ENCODE results near the gene C1QL3.

C1QL3 gene
- total RNA-seq = 0 reads per million in 3 donors

DNA sequence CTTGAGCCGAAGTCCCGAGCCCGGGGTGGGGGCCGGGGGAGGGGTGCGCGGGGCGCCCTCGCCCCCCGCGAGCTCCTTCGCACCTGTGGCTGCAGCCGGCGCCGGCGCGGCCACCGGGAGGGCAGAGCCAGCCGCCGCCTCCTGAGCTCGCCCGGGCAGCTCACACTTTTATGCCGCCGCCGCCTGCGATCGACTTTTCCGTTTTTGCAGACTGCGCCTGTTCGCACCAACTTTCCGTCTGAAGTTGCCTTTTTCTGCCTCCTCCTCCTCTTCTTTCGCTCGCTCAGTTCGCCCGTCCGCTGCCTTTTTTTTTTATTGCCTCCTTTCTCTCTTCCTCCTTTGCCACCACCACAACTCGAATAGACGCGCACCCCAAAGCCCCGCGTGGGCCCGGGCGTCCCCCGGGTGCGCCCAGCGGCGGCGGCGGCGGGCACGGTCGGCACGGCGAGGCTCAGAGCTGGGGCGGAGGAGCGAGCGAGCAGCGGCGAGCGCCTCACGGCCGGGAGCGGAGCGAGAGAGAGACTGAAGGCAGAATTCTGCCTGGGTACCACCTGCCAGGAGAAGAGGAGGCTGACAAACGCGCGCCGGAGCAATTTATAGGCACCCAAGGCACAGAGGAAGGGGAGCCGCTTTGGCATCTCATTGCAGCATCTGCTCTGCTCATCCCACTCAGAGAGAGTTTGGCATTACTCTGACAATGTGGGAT, at the start of gene C1QL3:
Gene C1QL3 (minus strand): TSS at position 569 of the 706 bp plus-strand sequence. CDS start 814 bp downstream, outside the sequence.
- peaks cover 5% of the 10 kb centered on the region for H3K27me3 ChIP-seq (replicated peaks; ENCODE audit: control insufficient read depth, insufficient read depth, low read length, poor library complexity, severe bottlenecking)
- H3K4me3 ChIP-seq (ENCODE audit: insufficient read depth, low read depth, low read length, poor library complexity, severe bottlenecking) = peak within 1 kb of the TSS; percentile 42
- no peaks in the 10 kb centered on the region for H3K9me3 ChIP-seq (ENCODE audit: control insufficient read depth, low read length)
- no peak for DNase-seq
- H3K4me1 ChIP-seq (ENCODE audit: control insufficient read depth, insufficient read depth, low read length, poor library complexity, severe bottlenecking) = peaks cover 14% of the 10 kb centered on the region
- no peak within 1 kb of the TSS for H3K27ac ChIP-seq (ENCODE audit: insufficient read depth, low read length, poor library complexity, severe bottlenecking)
- no peaks in the 10 kb centered on the region for H3K36me3 ChIP-seq (ENCODE audit: control insufficient read depth, insufficient read depth, low read length)

DNA sequence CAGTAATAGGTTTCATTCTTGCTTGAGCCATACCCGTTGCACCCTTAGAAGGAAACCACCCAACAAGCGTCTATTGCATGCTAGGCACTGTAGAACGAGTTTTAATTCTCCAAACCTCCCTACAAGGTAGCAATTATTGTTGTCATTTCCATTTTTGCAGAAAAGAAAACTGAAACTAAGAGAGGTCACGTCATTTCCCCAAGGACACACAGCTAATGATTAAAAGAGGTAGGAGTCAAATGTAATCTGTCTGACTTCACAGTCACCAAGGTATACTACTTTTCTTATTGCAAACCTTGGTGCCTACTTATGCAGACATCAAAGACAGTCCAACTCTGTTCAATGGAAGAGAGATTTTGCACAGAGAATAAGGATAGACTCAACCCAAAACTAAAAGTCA, 49.1 kb upstream of the C1QL3 start:
- no peak for DNase-seq
- no peak overlapping the region for H3K27ac ChIP-seq (ENCODE audit: insufficient read depth, low read length, poor library complexity, severe bottlenecking)
- no peaks in the 10 kb centered on the region for H3K36me3 ChIP-seq (ENCODE audit: control insufficient read depth, insufficient read depth, low read length)
- no peaks in the 10 kb centered on the region for H3K27me3 ChIP-seq (replicated peaks; ENCODE audit: control insufficient read depth, insufficient read depth, low read length, poor library complexity, severe bottlenecking)
- no peaks in the 10 kb centered on the region for H3K9me3 ChIP-seq (ENCODE audit: control insufficient read depth, low read length)
- no peak overlapping the region for H3K4me3 ChIP-seq (ENCODE audit: insufficient read depth, low read depth, low read length, poor library complexity, severe bottlenecking)
- H3K4me1 ChIP-seq (ENCODE audit: control insufficient read depth, insufficient read depth, low read length, poor library complexity, severe bottlenecking) = no peaks in the 10 kb centered on the region

DNA sequence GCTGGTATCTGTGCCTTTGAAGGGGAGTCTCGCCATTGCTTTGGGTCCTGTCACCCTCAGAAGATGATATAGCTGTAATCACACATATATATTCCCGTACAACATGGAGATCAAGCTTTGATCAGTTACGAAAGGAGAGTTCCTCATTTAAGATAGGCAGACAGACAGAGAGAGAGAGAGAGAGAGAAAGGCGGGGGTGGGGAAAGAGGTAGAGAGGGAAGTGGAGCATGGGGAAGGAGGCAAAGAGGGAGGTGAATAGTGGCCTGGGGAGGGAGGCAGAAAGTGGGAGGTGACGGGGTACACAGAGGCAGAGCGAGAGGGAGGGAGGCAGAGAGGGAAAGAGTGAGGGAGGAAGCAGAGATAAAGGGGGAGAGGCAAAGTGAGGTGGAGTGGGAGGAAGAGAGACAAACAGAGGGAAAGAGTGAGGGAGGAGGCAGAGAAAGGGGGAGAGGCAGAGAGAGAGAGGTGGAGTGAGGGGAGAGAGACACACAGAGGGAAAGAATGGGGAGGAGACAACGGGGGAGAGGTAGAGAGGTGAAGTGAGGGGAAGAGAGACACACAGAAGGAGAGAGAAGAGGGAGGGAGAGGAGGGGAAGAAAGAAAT, 44.6 kb upstream of the C1QL3 start:
- H3K4me1 ChIP-seq (ENCODE audit: control insufficient read depth, insufficient read depth, low read length, poor library complexity, severe bottlenecking) = no peaks in the 10 kb centered on the region
- no peaks in the 10 kb centered on the region for H3K36me3 ChIP-seq (ENCODE audit: control insufficient read depth, insufficient read depth, low read length)
- no peaks in the 10 kb centered on the region for H3K27me3 ChIP-seq (replicated peaks; ENCODE audit: control insufficient read depth, insufficient read depth, low read length, poor library complexity, severe bottlenecking)
- no peak for DNase-seq
- H3K9me3 ChIP-seq (ENCODE audit: control insufficient read depth, low read length) = no peaks in the 10 kb centered on the region
- no peak overlapping the region for H3K27ac ChIP-seq (ENCODE audit: insufficient read depth, low read length, poor library complexity, severe bottlenecking)
- no peak overlapping the region for H3K4me3 ChIP-seq (ENCODE audit: insufficient read depth, low read depth, low read length, poor library complexity, severe bottlenecking)

DNA sequence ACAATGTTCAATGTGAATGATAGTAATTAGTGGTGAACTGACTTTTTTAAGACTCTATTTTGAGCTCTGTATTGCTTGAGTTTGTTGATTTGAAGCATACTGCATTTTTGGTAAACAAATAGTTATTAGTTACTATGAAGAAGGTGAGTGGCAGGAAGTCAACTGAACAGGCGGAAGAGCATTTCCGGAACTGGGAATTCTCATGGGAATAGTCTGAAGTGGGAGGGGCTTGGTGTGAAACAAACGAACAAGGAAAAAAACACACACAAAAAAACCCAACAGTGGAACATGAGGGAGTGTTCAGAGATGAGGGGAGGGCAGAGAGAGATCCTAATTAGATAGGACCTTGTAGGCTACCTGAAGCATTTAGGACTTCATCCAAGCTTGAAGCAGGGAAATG, 43.9 kb upstream of the C1QL3 start:
- DNase-seq = no peak
- no peaks in the 10 kb centered on the region for H3K27me3 ChIP-seq (replicated peaks; ENCODE audit: control insufficient read depth, insufficient read depth, low read length, poor library complexity, severe bottlenecking)
- no peaks in the 10 kb centered on the region for H3K4me1 ChIP-seq (ENCODE audit: control insufficient read depth, insufficient read depth, low read length, poor library complexity, severe bottlenecking)
- no peaks in the 10 kb centered on the region for H3K9me3 ChIP-seq (ENCODE audit: control insufficient read depth, low read length)
- H3K4me3 ChIP-seq (ENCODE audit: insufficient read depth, low read depth, low read length, poor library complexity, severe bottlenecking) = no peak overlapping the region
- H3K36me3 ChIP-seq (ENCODE audit: control insufficient read depth, insufficient read depth, low read length) = no peaks in the 10 kb centered on the region
- no peak overlapping the region for H3K27ac ChIP-seq (ENCODE audit: insufficient read depth, low read length, poor library complexity, severe bottlenecking)

DNA sequence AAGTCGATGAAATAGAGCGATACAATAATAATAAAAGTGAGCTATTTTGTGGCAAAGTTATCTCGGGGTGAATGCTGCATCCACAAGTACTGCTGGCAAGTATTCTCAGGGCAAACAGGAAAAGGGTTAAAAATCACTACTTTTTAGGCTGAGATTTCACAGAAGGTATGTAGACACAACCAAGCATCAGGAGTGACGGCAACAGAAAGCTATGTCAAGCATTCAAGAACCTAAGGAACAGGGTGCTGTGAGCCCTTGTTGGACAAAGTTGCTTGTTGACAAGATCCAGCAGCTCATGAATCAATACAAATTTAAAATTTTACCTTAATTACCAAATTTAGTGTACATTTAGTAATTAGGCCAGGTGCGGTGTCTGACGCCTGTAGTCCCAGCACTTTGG, 41.2 kb upstream of the C1QL3 start:
- no peak overlapping the region for H3K4me3 ChIP-seq (ENCODE audit: insufficient read depth, low read depth, low read length, poor library complexity, severe bottlenecking)
- H3K36me3 ChIP-seq (ENCODE audit: control insufficient read depth, insufficient read depth, low read length) = no peaks in the 10 kb centered on the region
- H3K4me1 ChIP-seq (ENCODE audit: control insufficient read depth, insufficient read depth, low read length, poor library complexity, severe bottlenecking) = no peaks in the 10 kb centered on the region
- no peaks in the 10 kb centered on the region for H3K27me3 ChIP-seq (replicated peaks; ENCODE audit: control insufficient read depth, insufficient read depth, low read length, poor library complexity, severe bottlenecking)
- H3K27ac ChIP-seq (ENCODE audit: insufficient read depth, low read length, poor library complexity, severe bottlenecking) = no peak overlapping the region
- no peaks in the 10 kb centered on the region for H3K9me3 ChIP-seq (ENCODE audit: control insufficient read depth, low read length)
- no peak for DNase-seq

DNA sequence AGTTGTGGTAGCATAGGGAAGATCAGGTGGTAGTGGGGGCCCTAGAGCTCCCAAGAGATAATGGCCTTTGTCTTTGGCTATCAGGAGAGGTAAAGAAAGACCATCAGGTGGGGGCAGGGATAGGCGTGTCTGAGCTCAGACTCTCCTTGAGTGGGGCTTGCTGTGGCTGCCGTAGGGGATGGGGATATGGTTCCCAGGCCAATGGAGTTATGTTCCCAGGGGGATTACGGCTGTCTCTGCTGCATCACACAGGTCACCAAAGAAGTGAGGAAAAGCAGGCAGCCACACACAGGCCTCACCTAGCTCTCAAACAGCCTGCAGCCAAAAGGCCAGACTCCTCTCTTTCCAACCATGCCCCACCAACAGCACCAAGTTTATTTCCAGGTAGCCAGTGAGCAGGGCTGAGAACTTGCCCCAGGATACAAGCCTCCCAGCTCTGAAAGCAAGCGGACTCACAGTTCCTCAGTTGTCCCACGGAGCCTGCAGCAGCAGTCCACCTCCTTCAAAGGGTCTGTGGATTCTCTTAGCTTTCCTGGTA, 37.6 kb upstream of the C1QL3 start:
- H3K9me3 ChIP-seq (ENCODE audit: control insufficient read depth, low read length) = no peaks in the 10 kb centered on the region
- no peaks in the 10 kb centered on the region for H3K4me1 ChIP-seq (ENCODE audit: control insufficient read depth, insufficient read depth, low read length, poor library complexity, severe bottlenecking)
- H3K27ac ChIP-seq (ENCODE audit: insufficient read depth, low read length, poor library complexity, severe bottlenecking) = no peak overlapping the region
- no peak for DNase-seq
- H3K4me3 ChIP-seq (ENCODE audit: insufficient read depth, low read depth, low read length, poor library complexity, severe bottlenecking) = no peak overlapping the region
- H3K36me3 ChIP-seq (ENCODE audit: control insufficient read depth, insufficient read depth, low read length) = no peaks in the 10 kb centered on the region
- no peaks in the 10 kb centered on the region for H3K27me3 ChIP-seq (replicated peaks; ENCODE audit: control insufficient read depth, insufficient read depth, low read length, poor library complexity, severe bottlenecking)

DNA sequence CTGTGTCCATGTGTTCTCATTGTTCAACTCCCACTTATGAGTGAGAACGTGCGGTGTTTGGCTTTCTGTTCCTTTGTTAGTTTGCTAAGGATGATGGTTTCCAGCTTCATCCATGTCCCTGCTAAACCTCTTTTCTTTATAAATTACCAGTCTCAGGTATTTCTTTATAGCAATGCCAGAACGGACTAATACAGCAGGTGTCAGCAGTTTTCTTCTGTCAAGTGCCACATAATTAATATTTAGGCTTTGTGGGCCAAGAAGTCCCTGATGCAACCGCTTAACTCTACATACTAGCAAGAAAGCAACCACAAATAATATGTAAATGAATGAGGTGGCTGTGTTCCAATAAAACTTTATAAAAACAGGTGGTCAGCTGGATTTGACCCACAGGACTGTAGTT, 26.3 kb upstream of the C1QL3 start:
- Histone ChIP-seq H3K27ac (ENCODE audit: insufficient read depth, low read length, poor library complexity, severe bottlenecking) (no peak overlapping the region), H3K9me3 (ENCODE audit: control insufficient read depth, low read length) (no peaks in the 10 kb centered on the region), H3K4me3 (ENCODE audit: insufficient read depth, low read depth, low read length, poor library complexity, severe bottlenecking) (no peak overlapping the region), H3K36me3 (ENCODE audit: control insufficient read depth, insufficient read depth, low read length) (no peaks in the 10 kb centered on the region), H3K27me3 (replicated peaks; ENCODE audit: control insufficient read depth, insufficient read depth, low read length, poor library complexity, severe bottlenecking) (no peaks in the 10 kb centered on the region), H3K4me1 (ENCODE audit: control insufficient read depth, insufficient read depth, low read length, poor library complexity, severe bottlenecking) (no peaks in the 10 kb centered on the region)
- no peak for DNase-seq

DNA sequence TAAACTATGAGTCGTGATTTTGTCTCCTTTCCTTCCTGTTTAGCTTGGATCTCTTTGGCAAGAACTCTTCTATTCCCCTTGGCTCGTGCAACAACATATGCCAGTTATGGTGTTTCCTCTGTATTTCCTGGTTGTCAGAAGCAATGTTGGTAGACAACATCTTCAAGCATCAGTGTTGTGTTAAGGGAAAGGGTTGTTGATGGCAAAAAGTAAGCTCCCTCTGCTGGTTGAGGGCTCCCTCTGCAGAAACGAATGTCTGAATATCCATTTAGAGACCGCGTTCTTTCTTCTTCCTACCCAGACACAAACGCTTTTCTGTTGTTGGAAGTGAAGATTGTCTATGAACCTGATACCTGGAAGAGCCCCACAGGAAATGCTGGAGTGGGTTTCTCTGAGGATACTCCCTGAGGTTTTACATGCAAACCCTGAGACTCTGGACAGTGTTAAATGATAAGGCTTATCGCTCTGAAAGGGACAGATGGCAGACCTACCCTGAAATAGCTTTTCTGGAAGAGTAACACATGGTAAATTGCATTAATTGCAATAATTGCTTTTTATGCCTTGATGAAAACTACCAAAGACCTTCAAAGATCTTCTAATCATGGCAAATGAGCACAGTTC, 23.5 kb upstream of the C1QL3 start:
- Histone ChIP-seq H3K4me1 (ENCODE audit: control insufficient read depth, insufficient read depth, low read length, poor library complexity, severe bottlenecking) (no peaks in the 10 kb centered on the region), H3K4me3 (ENCODE audit: insufficient read depth, low read depth, low read length, poor library complexity, severe bottlenecking) (no peak overlapping the region), H3K27me3 (replicated peaks; ENCODE audit: control insufficient read depth, insufficient read depth, low read length, poor library complexity, severe bottlenecking) (no peaks in the 10 kb centered on the region), H3K27ac (ENCODE audit: insufficient read depth, low read length, poor library complexity, severe bottlenecking) (no peak overlapping the region), H3K9me3 (ENCODE audit: control insufficient read depth, low read length) (no peaks in the 10 kb centered on the region), H3K36me3 (ENCODE audit: control insufficient read depth, insufficient read depth, low read length) (no peaks in the 10 kb centered on the region)
- no peak for DNase-seq

DNA sequence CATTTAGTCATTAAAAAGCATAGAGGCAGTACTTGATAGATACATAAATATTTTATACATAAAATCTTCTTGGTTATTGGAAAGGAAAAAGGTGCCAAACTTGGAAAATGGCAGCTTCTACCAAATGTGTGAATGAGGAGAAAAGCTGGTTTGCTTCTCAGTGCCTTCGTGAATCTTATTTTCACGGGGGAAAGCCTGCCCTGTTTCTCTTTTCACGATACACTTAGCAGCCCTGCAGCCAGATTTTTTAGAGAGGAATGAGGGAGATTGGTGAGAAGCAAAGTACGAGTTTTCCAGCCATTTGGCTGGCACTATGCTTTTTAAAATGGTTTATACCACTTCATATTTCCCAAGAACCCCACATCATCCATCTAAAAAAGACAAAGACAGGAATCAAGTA, 22.9 kb upstream of the C1QL3 start:
- no peaks in the 10 kb centered on the region for H3K4me1 ChIP-seq (ENCODE audit: control insufficient read depth, insufficient read depth, low read length, poor library complexity, severe bottlenecking)
- DNase-seq = no peak
- H3K27ac ChIP-seq (ENCODE audit: insufficient read depth, low read length, poor library complexity, severe bottlenecking) = no peak overlapping the region
- H3K9me3 ChIP-seq (ENCODE audit: control insufficient read depth, low read length) = no peaks in the 10 kb centered on the region
- H3K4me3 ChIP-seq (ENCODE audit: insufficient read depth, low read depth, low read length, poor library complexity, severe bottlenecking) = no peak overlapping the region
- no peaks in the 10 kb centered on the region for H3K36me3 ChIP-seq (ENCODE audit: control insufficient read depth, insufficient read depth, low read length)
- H3K27me3 ChIP-seq (replicated peaks; ENCODE audit: control insufficient read depth, insufficient read depth, low read length, poor library complexity, severe bottlenecking) = no peaks in the 10 kb centered on the region

DNA sequence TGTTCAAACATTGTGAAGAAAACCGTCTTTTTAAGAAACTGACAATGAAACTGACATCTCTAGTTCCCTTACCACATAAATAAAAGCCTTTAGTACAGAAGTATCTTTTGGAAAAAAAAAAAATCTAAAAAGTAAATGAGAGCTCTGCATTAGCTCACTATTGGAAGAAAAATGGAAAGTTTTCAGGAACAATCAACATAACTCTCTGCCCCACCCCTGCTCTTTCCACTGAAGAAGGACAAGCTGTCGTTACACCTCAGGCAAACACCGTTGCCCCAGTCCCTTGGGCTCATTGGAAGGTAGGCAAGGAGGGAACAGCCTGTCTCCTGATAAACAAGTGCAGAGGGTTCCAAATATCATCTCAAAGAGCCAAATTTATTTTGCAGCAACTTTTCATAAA, 22.4 kb upstream of the C1QL3 start:
- no peak for DNase-seq
- Histone ChIP-seq H3K4me1 (ENCODE audit: control insufficient read depth, insufficient read depth, low read length, poor library complexity, severe bottlenecking) (no peaks in the 10 kb centered on the region), H3K36me3 (ENCODE audit: control insufficient read depth, insufficient read depth, low read length) (no peaks in the 10 kb centered on the region), H3K4me3 (ENCODE audit: insufficient read depth, low read depth, low read length, poor library complexity, severe bottlenecking) (no peak overlapping the region), H3K27ac (ENCODE audit: insufficient read depth, low read length, poor library complexity, severe bottlenecking) (no peak overlapping the region), H3K27me3 (replicated peaks; ENCODE audit: control insufficient read depth, insufficient read depth, low read length, poor library complexity, severe bottlenecking) (no peaks in the 10 kb centered on the region), H3K9me3 (ENCODE audit: control insufficient read depth, low read length) (no peaks in the 10 kb centered on the region)
